ENCODE measurements around the gene MDN1. TPM values are rescaled to one million over a fixed set of nuclear protein-coding genes. Genes with fewer than 3 reads are reported as not detected.

Gene MDN1
- polyA plus RNA-seq, 1 experiment = 3.3 TPM

- CTCF ChIA-PET = no interaction called here
- no peak for TF ChIP-seq CTCF (IDR thresholded peaks at IDR 0.05; ENCODE audit: insufficient read depth, low read depth, low read length)
- no peak overlapping the region for H3K4me3 ChIP-seq (ENCODE audit: low read depth, low read length)
- POLR2A ChIA-PET = no interaction called here
- no peak for DNase-seq (ENCODE audit: low read depth)
- H3K36me3 ChIP-seq (ENCODE audit: control insufficient read depth, insufficient read depth, low read length) = peaks cover 3% of the 10 kb centered on the region
- no peaks in the 10 kb centered on the region for H3K27me3 ChIP-seq (ENCODE audit: control insufficient read depth, insufficient read depth, low read length)
These were observed 116.3 kb downstream of the MDN1 start for GRCh38 chr6:89703292-89703691.

GRCh38 chr6:89702349-89702748, 117.2 kb downstream of the MDN1 start:
- Histone ChIP-seq H3K36me3 (ENCODE audit: control insufficient read depth, insufficient read depth, low read length) (peaks cover 2% of the 10 kb centered on the region), H3K27me3 (ENCODE audit: control insufficient read depth, insufficient read depth, low read length) (no peaks in the 10 kb centered on the region), H3K4me3 (ENCODE audit: low read depth, low read length) (no peak overlapping the region)
- POLR2A ChIA-PET = no interaction called here
- no peak for TF ChIP-seq CTCF (IDR thresholded peaks at IDR 0.05; ENCODE audit: insufficient read depth, low read depth, low read length)
- no peak for DNase-seq (ENCODE audit: low read depth)
- CTCF ChIA-PET = no interaction called here

GRCh38 chr6:89695667-89696066, 123.9 kb downstream of the MDN1 start:
- H3K4me3 ChIP-seq (ENCODE audit: low read depth, low read length) = no peak overlapping the region
- peaks cover 20% of the 10 kb centered on the region for H3K36me3 ChIP-seq (ENCODE audit: control insufficient read depth, insufficient read depth, low read length)
- no peak for TF ChIP-seq CTCF (IDR thresholded peaks at IDR 0.05; ENCODE audit: insufficient read depth, low read depth, low read length)
- no peaks in the 10 kb centered on the region for H3K27me3 ChIP-seq (ENCODE audit: control insufficient read depth, insufficient read depth, low read length)
- ChIA-PET POLR2A (no interaction called here), CTCF (no interaction called here)
- DNase-seq (ENCODE audit: low read depth) = no peak

GRCh38 chr6:89694428-89694827, 125.2 kb downstream of the MDN1 start:
- peaks cover 22% of the 10 kb centered on the region for H3K36me3 ChIP-seq (ENCODE audit: control insufficient read depth, insufficient read depth, low read length)

GRCh38 chr6:89693207-89693606, 126.4 kb downstream of the MDN1 start:
- TF ChIP-seq CTCF (IDR thresholded peaks at IDR 0.05; ENCODE audit: insufficient read depth, low read depth, low read length) = no peak
- no peak overlapping the region for H3K4me3 ChIP-seq (ENCODE audit: low read depth, low read length)
- ChIA-PET POLR2A (no interaction called here), CTCF (no interaction called here)
- peaks cover 24% of the 10 kb centered on the region for H3K36me3 ChIP-seq (ENCODE audit: control insufficient read depth, insufficient read depth, low read length)
- DNase-seq (ENCODE audit: low read depth) = no peak
- no peaks in the 10 kb centered on the region for H3K27me3 ChIP-seq (ENCODE audit: control insufficient read depth, insufficient read depth, low read length)

More at GRCh38 chr6:89694428-89694827, 125.2 kb downstream of the MDN1 start:
- no peak overlapping the region for H3K4me3 ChIP-seq (ENCODE audit: low read depth, low read length)
- ChIA-PET POLR2A (no interaction called here), CTCF (interaction anchor here (0.6 kb wide), 1 partner anchor 19 kb away, joined by 3 read pairs; no protein-coding TSS in a partner anchor)
- no peak for DNase-seq (ENCODE audit: low read depth)
- H3K27me3 ChIP-seq (ENCODE audit: control insufficient read depth, insufficient read depth, low read length) = no peaks in the 10 kb centered on the region
- TF ChIP-seq CTCF (IDR thresholded peaks at IDR 0.05; ENCODE audit: insufficient read depth, low read depth, low read length) = no peak
